Osteoblast (primary cell): ENCODE data around the gene EPS8L1. TPM values are rescaled to one million over a fixed set of nuclear protein-coding genes. Genes with fewer than 3 reads are reported as not detected.
"Not testable (repeated sequence)": the region's sequence is repeated elsewhere in the genome, so short reads cannot be mapped to it uniquely, and the experiment has no call there.

Experiments used
- DNase-seq: peaks from one replicate; pipeline ENCODE4 v3.0.0; 2011; ENCODE audit warnings: low spot score, mixed read lengths; ENCODE audit not compliant: insufficient read length; ENCODE audit errors: missing footprints
- H2AFZ ChIP-seq: 2 replicates; pipeline ENCODE4 v1.6.0; 2011; ENCODE audit warnings: mild to moderate bottlenecking, low read length
- H3K27ac ChIP-seq: 2 replicates; pipeline ENCODE4 v1.5.1; 2011; ENCODE audit warnings: mild to moderate bottlenecking, low read depth, low read length, moderate library complexity
- H3K27me3 ChIP-seq: 2 replicates; pipeline ENCODE4 v1.6.0; 2012; ENCODE audit warnings: mild to moderate bottlenecking, control low read depth, inconsistent platforms, low read length, moderate library complexity; ENCODE audit not compliant: insufficient read depth
- H3K36me3 ChIP-seq: 2 replicates; pipeline ENCODE4 v1.5.1; 2011; ENCODE audit warnings: mild to moderate bottlenecking, low read length, control low read depth, moderate library complexity; ENCODE audit not compliant: insufficient read depth
- H3K4me1 ChIP-seq: 2 replicates; pipeline ENCODE4 v1.5.1; 2011; ENCODE audit warnings: mild to moderate bottlenecking, low read length, control low read depth, moderate library complexity; ENCODE audit not compliant: insufficient read depth
- H3K4me2 ChIP-seq: 2 replicates; pipeline ENCODE4 v1.6.0; 2011; ENCODE audit warnings: mild to moderate bottlenecking, low read length; ENCODE audit not compliant: insufficient read depth
- H3K4me3 ChIP-seq: fragments of 200-600 bp; sonication (generic); 3 replicates; pipeline ENCODE4 v1.5.1; 2012; ENCODE audit warnings: mild to moderate bottlenecking, low read length, inconsistent platforms; ENCODE audit not compliant: insufficient read depth
- H3K79me2 ChIP-seq: 2 replicates; pipeline ENCODE4 v1.6.0; 2012; ENCODE audit warnings: mild to moderate bottlenecking, low read length, control low read depth, inconsistent platforms; ENCODE audit not compliant: insufficient read depth
- H3K9me3 ChIP-seq: 2 replicates; pipeline ENCODE4 v1.5.1; 2011; ENCODE audit warnings: low read depth, low read length, control low read depth
- H4K20me1 ChIP-seq: 2 replicates; pipeline ENCODE4 v1.6.0; 2012; ENCODE audit warnings: mild to moderate bottlenecking, low read length, control low read depth; ENCODE audit not compliant: insufficient read depth
- CTCF ChIP-seq: IDR thresholded peaks from 2 replicates; pipeline ENCODE4 v1.5.1; 2011; ENCODE audit warnings: mild to moderate bottlenecking, low read depth, low read length, moderate library complexity; ENCODE audit errors: extremely low read depth
- total RNA-seq: library from RNA; depleted of rRNA; stranded (reverse); fragments of >200 nt; gene quantifications from 2 replicates; pipeline ENCODE4 v1.2.3, GENCODE V29; 2012

Gene EPS8L1
- total RNA-seq, 1 donor: 1.1 TPM

- DNase-seq: no peak
- H4K20me1 ChIP-seq: no peaks in the 10 kb centered on the region
- no peaks in the 10 kb centered on the region for H3K9me3 ChIP-seq
- H2AFZ ChIP-seq: no peak overlapping the region
- no peak overlapping the region for H3K27ac ChIP-seq
- no peaks in the 10 kb centered on the region for H3K4me1 ChIP-seq
- H3K27me3 ChIP-seq: no peaks in the 10 kb centered on the region
- no peaks in the 10 kb centered on the region for H3K79me2 ChIP-seq
- no peak for TF ChIP-seq CTCF
- H3K4me2 ChIP-seq: no peak overlapping the region
- no peak overlapping the region for H3K4me3 ChIP-seq
- H3K36me3 ChIP-seq: no peaks in the 10 kb centered on the region
These were observed 39.6 kb upstream of the EPS8L1 start for GRCh38 chr19:55036058-55036457.

GRCh38 chr19:55037603-55038002, 38.1 kb upstream of the EPS8L1 start:
- H3K4me1 ChIP-seq, H3K79me2 ChIP-seq, H3K27ac ChIP-seq, H3K36me3 ChIP-seq, H3K4me2 ChIP-seq, H3K4me3 ChIP-seq, H3K27me3 ChIP-seq, H2AFZ ChIP-seq, H3K9me3 ChIP-seq, H4K20me1 ChIP-seq: not testable (repeated sequence)
- DNase-seq: peak; percentile 27

GRCh38 chr19:55040654-55041053, 35.0 kb upstream of the EPS8L1 start:
- H4K20me1 ChIP-seq, DNase-seq, H3K27ac ChIP-seq, H3K4me1 ChIP-seq, H3K79me2 ChIP-seq, H2AFZ ChIP-seq, H3K36me3 ChIP-seq, H3K4me2 ChIP-seq, H3K4me3 ChIP-seq, H3K9me3 ChIP-seq, H3K27me3 ChIP-seq: not testable (repeated sequence)

- no peak overlapping the region for H3K4me3 ChIP-seq
- peak; percentile 46 for DNase-seq
- H2AFZ ChIP-seq: no peak overlapping the region
- no peaks in the 10 kb centered on the region for H4K20me1 ChIP-seq
- TF ChIP-seq CTCF: no peak
- H3K9me3 ChIP-seq: no peaks in the 10 kb centered on the region
- H3K4me2 ChIP-seq: no peak overlapping the region
- H3K27ac ChIP-seq: no peak overlapping the region
- no peaks in the 10 kb centered on the region for H3K4me1 ChIP-seq
- H3K27me3 ChIP-seq: no peaks in the 10 kb centered on the region
- no peaks in the 10 kb centered on the region for H3K79me2 ChIP-seq
- peaks cover 3% of the 10 kb centered on the region for H3K36me3 ChIP-seq
These were observed 34.4 kb upstream of the EPS8L1 start for GRCh38 chr19:55041244-55041626.

- H4K20me1 ChIP-seq: no peaks in the 10 kb centered on the region
- no peak for TF ChIP-seq CTCF
- H3K4me1 ChIP-seq: no peaks in the 10 kb centered on the region
- H3K4me2 ChIP-seq: no peak overlapping the region
- no peak overlapping the region for H3K4me3 ChIP-seq
- no peaks in the 10 kb centered on the region for H3K9me3 ChIP-seq
- H3K27me3 ChIP-seq: no peaks in the 10 kb centered on the region
- peak; percentile 52 for DNase-seq
- H3K79me2 ChIP-seq: no peaks in the 10 kb centered on the region
- H3K27ac ChIP-seq: no peak overlapping the region
- H2AFZ ChIP-seq: no peak overlapping the region
- peaks cover 4% of the 10 kb centered on the region for H3K36me3 ChIP-seq
These were observed 33.9 kb upstream of the EPS8L1 start for GRCh38 chr19:55041627-55042343.
